ENCODE data around the gene ZNF860.
A peak's percentile ranks its signal among the peaks of the same experiment; 100 is the strongest.

ZNF860 gene

GRCh38 chr3:31999907-32000439 lies 18.4 kb downstream of the ZNF860 start:
- no peak overlapping the region for H3K18ac ChIP-seq (ENCODE audit: low read length)
- H3K56ac ChIP-seq (ENCODE audit: low read length): no peak overlapping the region
- H4K8ac ChIP-seq (ENCODE audit: low read depth, low read length): no peak overlapping the region
- no peak overlapping the region for H2AK5ac ChIP-seq (ENCODE audit: low read length)
- no peak overlapping the region for H2BK15ac ChIP-seq (replicated peaks; ENCODE audit: low read depth)
- H3K79me2 ChIP-seq (ENCODE audit: control insufficient read depth, insufficient read depth, low read length): no peaks in the 10 kb centered on the region
- H3K23ac ChIP-seq (ENCODE audit: low read length): no peak overlapping the region
- no peak overlapping the region for H3K9ac ChIP-seq (ENCODE audit: low read length)
- H3K79me1 ChIP-seq (ENCODE audit: low read length): no peaks in the 10 kb centered on the region
- peaks cover 11% of the 10 kb centered on the region for H3K4me1 ChIP-seq (ENCODE audit: control insufficient read depth, low read depth, low read length)
- H2BK5ac ChIP-seq (ENCODE audit: low read length): no peak overlapping the region
- H4K5ac ChIP-seq (ENCODE audit: low read length): no peak overlapping the region
- H3K4me3 ChIP-seq (ENCODE audit: low read length): no peak overlapping the region
- H3K4me2 ChIP-seq (ENCODE audit: low read length): no peak overlapping the region
- H3K27ac ChIP-seq (ENCODE audit: low read depth, low read length): no peak overlapping the region
- no peak overlapping the region for H3K4ac ChIP-seq (ENCODE audit: low read depth, low read length)
- no peak overlapping the region for H2BK120ac ChIP-seq (ENCODE audit: low read depth, low read length)
- DNase-seq: no peak
- no peaks in the 10 kb centered on the region for H3K27me3 ChIP-seq (ENCODE audit: insufficient read depth, low read length, poor library complexity)
- H3K36me3 ChIP-seq (ENCODE audit: control insufficient read depth, insufficient read depth, low read length): no peaks in the 10 kb centered on the region
- no CpG with 5 or more reads among the region's 7 CpGs for WGBS (ENCODE audit: extremely low coverage, insufficient coverage, low lambda C conversion rate)

DNA sequence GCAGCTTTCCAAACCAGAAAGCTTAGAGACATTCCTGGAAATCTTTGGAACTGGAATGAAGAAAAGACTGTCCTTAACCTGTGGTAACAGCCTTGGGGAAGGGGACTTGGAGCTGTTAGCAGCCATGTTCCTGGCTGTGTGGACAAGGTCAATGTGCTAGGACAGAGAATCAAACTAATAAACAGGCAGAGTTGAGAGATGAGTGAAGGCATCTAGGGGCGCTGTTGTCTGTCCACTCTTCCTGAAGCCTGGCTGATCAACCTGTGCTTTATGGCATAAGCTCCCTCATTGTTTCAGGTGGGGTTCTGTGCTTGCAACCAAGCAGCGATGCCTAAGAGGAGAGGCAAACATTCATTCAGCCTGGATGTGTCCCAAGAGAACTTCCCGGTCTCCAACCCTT lies 19.3 kb downstream of the ZNF860 start:
- Histone ChIP-seq H3K27ac (ENCODE audit: low read depth, low read length) (no peak overlapping the region), H2BK15ac (replicated peaks; ENCODE audit: low read depth) (no peak overlapping the region), H3K23ac (ENCODE audit: low read length) (no peak overlapping the region), H3K4ac (ENCODE audit: low read depth, low read length) (no peak overlapping the region), H3K27me3 (ENCODE audit: insufficient read depth, low read length, poor library complexity) (no peaks in the 10 kb centered on the region), H3K4me2 (ENCODE audit: low read length) (no peak overlapping the region), H3K56ac (ENCODE audit: low read length) (no peak overlapping the region), H3K79me1 (ENCODE audit: low read length) (no peaks in the 10 kb centered on the region), H4K8ac (ENCODE audit: low read depth, low read length) (no peak overlapping the region), H3K18ac (ENCODE audit: low read length) (no peak overlapping the region), H3K4me1 (ENCODE audit: control insufficient read depth, low read depth, low read length) (peaks cover 11% of the 10 kb centered on the region), H2AK5ac (ENCODE audit: low read length) (no peak overlapping the region), H3K4me3 (ENCODE audit: low read length) (no peak overlapping the region), H2BK120ac (ENCODE audit: low read depth, low read length) (no peak overlapping the region), H3K36me3 (ENCODE audit: control insufficient read depth, insufficient read depth, low read length) (no peaks in the 10 kb centered on the region), H2BK5ac (ENCODE audit: low read length) (no peak overlapping the region), H3K9ac (ENCODE audit: low read length) (no peak overlapping the region), H4K5ac (ENCODE audit: low read length) (no peak overlapping the region), H3K79me2 (ENCODE audit: control insufficient read depth, insufficient read depth, low read length) (no peaks in the 10 kb centered on the region)
- no CpG with 5 or more reads among the region's 3 CpGs for WGBS (ENCODE audit: extremely low coverage, insufficient coverage, low lambda C conversion rate)
- DNase-seq: no peak

GRCh38 chr3:32002561-32003368 lies 21.2 kb downstream of the ZNF860 start:
- Histone ChIP-seq H3K79me2 (ENCODE audit: control insufficient read depth, insufficient read depth, low read length) (no peaks in the 10 kb centered on the region), H3K4me2 (ENCODE audit: low read length) (no peak overlapping the region), H3K36me3 (ENCODE audit: control insufficient read depth, insufficient read depth, low read length) (no peaks in the 10 kb centered on the region), H2AK5ac (ENCODE audit: low read length) (no peak overlapping the region), H2BK15ac (replicated peaks; ENCODE audit: low read depth) (no peak overlapping the region), H3K18ac (ENCODE audit: low read length) (no peak overlapping the region), H3K79me1 (ENCODE audit: low read length) (no peaks in the 10 kb centered on the region), H3K4me3 (ENCODE audit: low read length) (no peak overlapping the region), H3K9ac (ENCODE audit: low read length) (no peak overlapping the region), H2BK5ac (ENCODE audit: low read length) (no peak overlapping the region), H3K27me3 (ENCODE audit: insufficient read depth, low read length, poor library complexity) (no peaks in the 10 kb centered on the region), H4K8ac (ENCODE audit: low read depth, low read length) (no peak overlapping the region), H2BK120ac (ENCODE audit: low read depth, low read length) (no peak overlapping the region), H4K5ac (ENCODE audit: low read length) (no peak overlapping the region), H3K27ac (ENCODE audit: low read depth, low read length) (no peak overlapping the region), H3K4me1 (ENCODE audit: control insufficient read depth, low read depth, low read length) (peaks cover 11% of the 10 kb centered on the region), H3K23ac (ENCODE audit: low read length) (no peak overlapping the region), H3K56ac (ENCODE audit: low read length) (no peak overlapping the region), H3K4ac (ENCODE audit: low read depth, low read length) (no peak overlapping the region)
- DNase-seq: peak; percentile 48
- no CpG with 5 or more reads among the region's 6 CpGs for WGBS (ENCODE audit: extremely low coverage, insufficient coverage, low lambda C conversion rate)

GRCh38 chr3:32003380-32003779 lies 21.8 kb downstream of the ZNF860 start:
- WGBS (ENCODE audit: extremely low coverage, insufficient coverage, low lambda C conversion rate): no CpG with 5 or more reads among the region's 3 CpGs
- peaks cover 11% of the 10 kb centered on the region for H3K4me1 ChIP-seq (ENCODE audit: control insufficient read depth, low read depth, low read length)
- no peak for DNase-seq
- no peak overlapping the region for H2AK5ac ChIP-seq (ENCODE audit: low read length)
- H2BK5ac ChIP-seq (ENCODE audit: low read length): peak overlapping the region; percentile 43
- H3K4me2 ChIP-seq (ENCODE audit: low read length): no peak overlapping the region
- no peak overlapping the region for H3K23ac ChIP-seq (ENCODE audit: low read length)
- peak overlapping the region; percentile 70 for H3K56ac ChIP-seq (ENCODE audit: low read length)
- H3K4ac ChIP-seq (ENCODE audit: low read depth, low read length): no peak overlapping the region
- H3K4me3 ChIP-seq (ENCODE audit: low read length): no peak overlapping the region
- H2BK15ac ChIP-seq (replicated peaks; ENCODE audit: low read depth): no peak overlapping the region
- no peaks in the 10 kb centered on the region for H3K27me3 ChIP-seq (ENCODE audit: insufficient read depth, low read length, poor library complexity)
- no peak overlapping the region for H4K8ac ChIP-seq (ENCODE audit: low read depth, low read length)
- no peak overlapping the region for H4K5ac ChIP-seq (ENCODE audit: low read length)
- no peak overlapping the region for H3K9ac ChIP-seq (ENCODE audit: low read length)
- H2BK120ac ChIP-seq (ENCODE audit: low read depth, low read length): no peak overlapping the region
- no peak overlapping the region for H3K18ac ChIP-seq (ENCODE audit: low read length)
- no peaks in the 10 kb centered on the region for H3K36me3 ChIP-seq (ENCODE audit: control insufficient read depth, insufficient read depth, low read length)
- no peaks in the 10 kb centered on the region for H3K79me2 ChIP-seq (ENCODE audit: control insufficient read depth, insufficient read depth, low read length)
- H3K79me1 ChIP-seq (ENCODE audit: low read length): no peaks in the 10 kb centered on the region
- H3K27ac ChIP-seq (ENCODE audit: low read depth, low read length): no peak overlapping the region

- no peaks in the 10 kb centered on the region for H3K36me3 ChIP-seq (ENCODE audit: control insufficient read depth, insufficient read depth, low read length)
- no peak overlapping the region for H3K56ac ChIP-seq (ENCODE audit: low read length)
- H3K4me1 ChIP-seq (ENCODE audit: control insufficient read depth, low read depth, low read length): peaks cover 11% of the 10 kb centered on the region
- no peak overlapping the region for H2AK5ac ChIP-seq (ENCODE audit: low read length)
- H3K18ac ChIP-seq (ENCODE audit: low read length): no peak overlapping the region
- H3K4me3 ChIP-seq (ENCODE audit: low read length): no peak overlapping the region
- no peak overlapping the region for H2BK5ac ChIP-seq (ENCODE audit: low read length)
- H3K4me2 ChIP-seq (ENCODE audit: low read length): no peak overlapping the region
- H3K79me2 ChIP-seq (ENCODE audit: control insufficient read depth, insufficient read depth, low read length): no peaks in the 10 kb centered on the region
- WGBS (ENCODE audit: extremely low coverage, insufficient coverage, low lambda C conversion rate): no CpG with 5 or more reads among the region's 5 CpGs
- H2BK15ac ChIP-seq (replicated peaks; ENCODE audit: low read depth): no peak overlapping the region
- no peak overlapping the region for H3K23ac ChIP-seq (ENCODE audit: low read length)
- no peak overlapping the region for H3K4ac ChIP-seq (ENCODE audit: low read depth, low read length)
- no peak overlapping the region for H4K5ac ChIP-seq (ENCODE audit: low read length)
- H3K9ac ChIP-seq (ENCODE audit: low read length): no peak overlapping the region
- DNase-seq: peak; percentile 70
- H3K79me1 ChIP-seq (ENCODE audit: low read length): no peaks in the 10 kb centered on the region
- H4K8ac ChIP-seq (ENCODE audit: low read depth, low read length): no peak overlapping the region
- H2BK120ac ChIP-seq (ENCODE audit: low read depth, low read length): no peak overlapping the region
- H3K27ac ChIP-seq (ENCODE audit: low read depth, low read length): no peak overlapping the region
- no peaks in the 10 kb centered on the region for H3K27me3 ChIP-seq (ENCODE audit: insufficient read depth, low read length, poor library complexity)
Measured at GRCh38 chr3:32004113-32004765, 22.7 kb downstream of the ZNF860 start.
